Glutamatergic neuron (in vitro differentiated cells): ENCODE data around the gene DCUN1D3. TPM values are rescaled to one million over a fixed set of nuclear protein-coding genes. Genes with fewer than 3 reads are reported as not detected.

Source experiments
- DNase-seq: peaks from one replicate; pipeline ENCODE4 v3.0.0; 2022
- H3K27ac Mint-ChIP-seq: one replicate; pipeline ENCODE4 v1.8.0; 2020; ENCODE audit warnings: mild to moderate bottlenecking, mixed read lengths, inconsistent platforms; ENCODE audit not compliant: unreplicated experiment
- H3K27me3 Mint-ChIP-seq: one replicate; pipeline ENCODE4 v1.8.0; 2020; ENCODE audit warnings: mild to moderate bottlenecking, moderate library complexity, mixed read lengths, inconsistent platforms; ENCODE audit not compliant: unreplicated experiment
- H3K36me3 Mint-ChIP-seq: one replicate; pipeline ENCODE4 v1.8.0; 2020; ENCODE audit warnings: mild to moderate bottlenecking, mixed read lengths, inconsistent platforms; ENCODE audit not compliant: unreplicated experiment
- H3K4me1 Mint-ChIP-seq: one replicate; pipeline ENCODE4 v1.8.0; 2020; ENCODE audit warnings: mild to moderate bottlenecking, low read depth, mixed read lengths, inconsistent platforms; ENCODE audit not compliant: unreplicated experiment
- H3K4me3 Mint-ChIP-seq: one replicate; pipeline ENCODE4 v1.8.0; 2020; ENCODE audit warnings: mild to moderate bottlenecking, mixed read lengths, inconsistent platforms; ENCODE audit not compliant: unreplicated experiment
- H3K9me3 Mint-ChIP-seq: one replicate; pipeline ENCODE4 v1.8.0; 2020; ENCODE audit warnings: mild to moderate bottlenecking, moderate library complexity, mixed read lengths, inconsistent platforms; ENCODE audit not compliant: unreplicated experiment
- total RNA-seq: library from RNA; stranded (reverse); fragmentation: NEBNext Ultra II Directional; extraction: Animal tissue kit (Norgen Biotek cat#: 25700); gene quantifications from one replicate; pipeline ENCODE4 v1.2.1, GENCODE V29; 2021; ENCODE audit not compliant: unreplicated experiment
- TF ChIP-seq, protein P1 (sequence below): fragments of 200-600 bp; sonication (generic); IDR thresholded peaks from one replicate; pipeline ENCODE4 v1.5.0; 2021; ENCODE audit not compliant: partially characterized antibody, unreplicated experiment

The DCUN1D3 gene
- total RNA-seq, 1 donor from 2014 or later, result 15.3 TPM

- no peak for DNase-seq
- H3K4me3 Mint-ChIP-seq, result no peak overlapping the region
- H3K4me1 Mint-ChIP-seq, result no peaks in the 10 kb centered on the region
- no peaks in the 10 kb centered on the region for H3K36me3 Mint-ChIP-seq
- H3K27me3 Mint-ChIP-seq, result no peaks in the 10 kb centered on the region
- no peaks in the 10 kb centered on the region for H3K9me3 Mint-ChIP-seq
- TF ChIP-seq, protein P1, sequence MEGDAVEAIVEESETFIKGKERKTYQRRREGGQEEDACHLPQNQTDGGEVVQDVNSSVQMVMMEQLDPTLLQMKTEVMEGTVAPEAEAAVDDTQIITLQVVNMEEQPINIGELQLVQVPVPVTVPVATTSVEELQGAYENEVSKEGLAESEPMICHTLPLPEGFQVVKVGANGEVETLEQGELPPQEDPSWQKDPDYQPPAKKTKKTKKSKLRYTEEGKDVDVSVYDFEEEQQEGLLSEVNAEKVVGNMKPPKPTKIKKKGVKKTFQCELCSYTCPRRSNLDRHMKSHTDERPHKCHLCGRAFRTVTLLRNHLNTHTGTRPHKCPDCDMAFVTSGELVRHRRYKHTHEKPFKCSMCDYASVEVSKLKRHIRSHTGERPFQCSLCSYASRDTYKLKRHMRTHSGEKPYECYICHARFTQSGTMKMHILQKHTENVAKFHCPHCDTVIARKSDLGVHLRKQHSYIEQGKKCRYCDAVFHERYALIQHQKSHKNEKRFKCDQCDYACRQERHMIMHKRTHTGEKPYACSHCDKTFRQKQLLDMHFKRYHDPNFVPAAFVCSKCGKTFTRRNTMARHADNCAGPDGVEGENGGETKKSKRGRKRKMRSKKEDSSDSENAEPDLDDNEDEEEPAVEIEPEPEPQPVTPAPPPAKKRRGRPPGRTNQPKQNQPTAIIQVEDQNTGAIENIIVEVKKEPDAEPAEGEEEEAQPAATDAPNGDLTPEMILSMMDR, result no peak
- no peak overlapping the region for H3K27ac Mint-ChIP-seq
These were observed 52.6 kb downstream of the DCUN1D3 start for GRCh38 chr16:20847550-20847949.

DNA sequence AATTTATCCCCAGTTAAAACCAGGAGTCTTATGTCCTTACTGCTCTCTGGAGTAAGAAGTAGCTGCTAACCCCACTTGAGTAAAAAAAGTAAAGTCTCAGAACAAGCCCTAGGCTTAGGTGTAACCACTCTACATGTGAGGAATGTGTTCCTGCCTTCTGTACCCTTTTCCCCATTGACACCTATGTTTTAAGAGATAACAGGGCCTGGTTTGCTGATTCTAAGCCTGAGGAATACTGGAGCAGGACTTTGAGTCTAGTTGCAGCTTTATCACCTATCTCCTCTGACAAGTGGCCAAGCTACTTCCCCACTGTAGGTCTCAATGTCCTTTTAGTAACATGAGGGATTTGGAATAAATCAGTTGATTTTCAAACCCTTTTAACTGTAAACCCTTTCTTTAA, 53.6 kb downstream of the DCUN1D3 start:
- Mint-ChIP-seq H3K4me1 (no peaks in the 10 kb centered on the region), H3K9me3 (no peaks in the 10 kb centered on the region), H3K4me3 (no peak overlapping the region), H3K27me3 (no peaks in the 10 kb centered on the region), H3K27ac (no peak overlapping the region), H3K36me3 (no peaks in the 10 kb centered on the region)
- TF ChIP-seq, protein P1, result no peak
- no peak for DNase-seq

GRCh38 chr16:20846030-20846429, 54.1 kb downstream of the DCUN1D3 start:
- Mint-ChIP-seq H3K4me1 (no peaks in the 10 kb centered on the region), H3K27ac (no peak overlapping the region), H3K36me3 (no peaks in the 10 kb centered on the region), H3K27me3 (no peaks in the 10 kb centered on the region), H3K4me3 (no peak overlapping the region), H3K9me3 (no peaks in the 10 kb centered on the region)
- no peak for DNase-seq
- TF ChIP-seq, protein P1, result no peak

DNA sequence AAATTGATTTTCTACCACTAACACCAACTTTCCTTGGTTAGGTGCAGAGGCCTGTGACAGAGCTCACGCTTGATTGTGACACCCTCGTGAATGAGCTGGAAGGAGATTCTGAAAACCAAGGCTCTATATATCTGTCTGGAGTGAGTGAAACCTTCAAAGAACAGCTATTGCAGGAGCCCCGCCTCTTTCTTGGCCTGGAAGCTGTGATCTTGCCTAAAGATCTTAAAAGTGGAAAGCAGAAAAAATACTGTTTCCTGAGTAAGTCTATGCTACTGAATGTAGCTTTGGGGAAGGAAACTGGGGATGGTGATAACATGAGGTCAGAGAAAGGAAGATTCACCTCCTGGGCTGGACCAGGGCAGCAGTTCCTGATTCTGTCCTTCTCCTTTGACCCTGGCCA, 55.6 kb downstream of the DCUN1D3 start:
- Mint-ChIP-seq H3K27me3 (no peaks in the 10 kb centered on the region), H3K4me3 (no peak overlapping the region), H3K27ac (no peak overlapping the region), H3K36me3 (no peaks in the 10 kb centered on the region), H3K4me1 (no peaks in the 10 kb centered on the region), H3K9me3 (no peaks in the 10 kb centered on the region)
- TF ChIP-seq, protein P1, result no peak
- no peak for DNase-seq

- Mint-ChIP-seq H3K4me1 (no peaks in the 10 kb centered on the region), H3K36me3 (no peaks in the 10 kb centered on the region), H3K27me3 (no peaks in the 10 kb centered on the region), H3K27ac (no peak overlapping the region), H3K9me3 (no peaks in the 10 kb centered on the region), H3K4me3 (no peak overlapping the region)
- DNase-seq, result no peak
- TF ChIP-seq, protein P1, result no peak
These were observed 56.1 kb downstream of the DCUN1D3 start for GRCh38 chr16:20844054-20844453.
